GM12878 (cell line): Measurements from ENCODE around the gene TXLNB. TPM values are rescaled to one million over a fixed set of nuclear protein-coding genes. Genes with fewer than 3 reads are reported as not detected.
A peak's percentile ranks its signal among the peaks of the same experiment; 100 is the strongest.

Experiments
- CTCF ChIP-seq, 3 experiments: IDR thresholded peaks in 2 of 3; conservative IDR thresholded peaks in 1 of 3; 2 replicates each; pipeline ENCODE4 v1.5.1; 2011; ENCODE audit warnings: low read depth in 3 of 3, low read length in 3 of 3, mild to moderate bottlenecking in 3 of 3, control low read depth in 2 of 3, moderate library complexity in 2 of 3, inconsistent platforms in 1 of 3, mixed read lengths in 1 of 3; ENCODE audit not compliant: control insufficient read depth in 2 of 3, insufficient read depth in 1 of 3; ENCODE audit errors: extremely low read depth in 1 of 3
- EGR1 ChIP-seq, 2 experiments: IDR thresholded peaks; 1 replicate in 1 of 2; 2 replicates in 1 of 2; pipeline ENCODE4 v1.6.1; 2011 to 2012; ENCODE audit warnings: low read depth in 2 of 2, low read length in 2 of 2, borderline replicate concordance in 1 of 2, mild to moderate bottlenecking in 1 of 2, moderate library complexity in 1 of 2
- EP300 ChIP-seq, 2 experiments: fragments of 150-350 bp in 1 of 2; IDR thresholded peaks; 2 replicates each; pipeline ENCODE4 v1.6.1; 2011 to 2012; ENCODE audit warnings: low read depth in 2 of 2, low read length in 2 of 2, borderline replicate concordance in 1 of 2, improper control_type of control experiment in 1 of 2, inconsistent platforms in 1 of 2; ENCODE audit not compliant: control insufficient read depth in 1 of 2
- MTA2 ChIP-seq: fragments of 450-650 bp; IDR thresholded peaks from 2 replicates; pipeline ENCODE4 v1.6.1; 2016; ENCODE audit warnings: low read depth, mild to moderate bottlenecking, moderate library complexity
- REST ChIP-seq: IDR thresholded peaks from 2 replicates; pipeline ENCODE4 v1.6.1; 2012; ENCODE audit warnings: mild to moderate bottlenecking, low read depth, low read length
- SKIL ChIP-seq: fragments of 450-650 bp; IDR thresholded peaks from 2 replicates; pipeline ENCODE4 v1.6.1; 2017; ENCODE audit warnings: mild to moderate bottlenecking, low read depth, inconsistent platforms; ENCODE audit not compliant: poor library complexity, severe bottlenecking
- YBX1 ChIP-seq: fragments of 450-650 bp; IDR thresholded peaks from 2 replicates; pipeline ENCODE4 v1.6.1; 2016; ENCODE audit warnings: antibody characterized with exemption
- ZBED1 ChIP-seq: IDR thresholded peaks from 2 replicates; pipeline ENCODE4 v1.6.1; 2016; ENCODE audit warnings: borderline replicate concordance
- polyA plus RNA-seq, 11 experiments: library from polyadenylated mRNA; depleted of rRNA in 4 of 11; unstranded in 6 of 11; stranded (reverse) in 5 of 11; fragments of >200 nt; fragmentation: Nextera tagmentation in 4 of 11; fragmentation: Illumina TruSeq in 1 of 11; extraction: Ambion mirVana in 4 of 11; extraction: Trizol in 1 of 11; gene quantifications; 1 replicate in 1 of 11; 2 replicates in 10 of 11; pipeline versions ENCODE4 v1.2.1 to v1.2.3, GENCODE V29; 2011 to 2016; ENCODE audit warnings: inconsistent platforms in 2 of 11, missing spikeins in 2 of 11, low read depth in 1 of 11
- total RNA-seq, 4 experiments: library from RNA; depleted of rRNA in 3 of 4; stranded (reverse); fragments of >200 nt in 3 of 4; fragmentation: Illumina TruSeq in 1 of 4; extraction: Trizol in 1 of 4; gene quantifications; 2 replicates each; pipeline versions ENCODE4 v1.2.1 to v1.2.3, GENCODE V29; 2013 to 2021

Gene TXLNB
- total and polyA plus RNA-seq, 10 of the 15 experiments (the other 5 are each of a cell fraction or from before 2014, with no cell fraction given) = 0.07 to 1.3 (median 0.22) TPM; not detected in 1

- TF ChIP-seq REST = no peak
- TF ChIP-seq CTCF (IDR thresholded peaks at IDR 0.05 in 2 of 3, conservative IDR thresholded peaks at IDR 0.05 in 1 of 3; ENCODE audit: control insufficient read depth in 2 of 3, extremely low read depth in 1 of 3, insufficient read depth in 1 of 3, low read depth in 3 of 3, low read length in 3 of 3) = no peak
- TF ChIP-seq SKIL = peak; percentile 46
- TF ChIP-seq MTA2 = peak; percentile 61
- peak in 1 of 2 experiments; percentile 12; a peak in 1 of 4 replicates for TF ChIP-seq EP300 (IDR thresholded peaks at IDR 0.05; ENCODE audit: borderline replicate concordance in 1 of 2, control insufficient read depth in 1 of 2, low read depth in 2 of 2, low read length in 2 of 2)
- no peak for TF ChIP-seq EGR1 (IDR thresholded peaks at IDR 0.05; ENCODE audit: borderline replicate concordance in 1 of 2, low read depth in 2 of 2, low read length in 2 of 2)
- TF ChIP-seq YBX1 = no peak
- TF ChIP-seq ZBED1 = no peak
Measured at GRCh38 chr6:139336488-139336887, 44.7 kb upstream of the TXLNB start (continued).
